Stimulated activated CD8-positive, alpha-beta memory T cell treated with anti-CD3 and anti-CD28 coated beads, Interleukin-15, amount 100 ng/mL, for 24 hours (primary cell): ENCODE measurements around the gene ITPKC.
"Not testable (repeated sequence)": the region's sequence is repeated elsewhere in the genome, so short reads cannot be mapped to it uniquely, and the experiment has no call there.

Source experiments
- DNase-seq: peaks from one replicate; pipeline ENCODE4 v3.0.0-alpha.2; 2020; ENCODE audit warnings: low read depth

Gene ITPKC

DNA sequence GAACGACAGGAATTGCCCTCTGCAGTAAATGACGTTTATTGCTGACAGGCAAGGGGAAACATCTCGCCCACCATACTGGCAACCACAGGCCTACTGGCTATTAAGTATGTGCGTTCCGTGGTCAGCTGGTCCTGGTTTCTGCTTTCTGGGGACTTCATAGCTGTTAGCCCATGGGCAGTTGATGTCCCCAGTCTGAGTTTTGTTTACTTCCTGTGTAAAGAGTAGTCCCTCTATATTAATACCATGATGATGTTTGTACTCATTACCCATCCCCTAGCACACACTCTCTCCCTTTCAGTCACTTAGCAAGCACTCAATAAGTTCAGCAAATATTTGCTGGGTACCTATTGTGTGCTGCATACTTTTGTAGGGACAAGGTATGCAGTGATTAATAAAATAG lies 52.0 kb downstream of the ITPKC start:
- DNase-seq, result no peak

DNA sequence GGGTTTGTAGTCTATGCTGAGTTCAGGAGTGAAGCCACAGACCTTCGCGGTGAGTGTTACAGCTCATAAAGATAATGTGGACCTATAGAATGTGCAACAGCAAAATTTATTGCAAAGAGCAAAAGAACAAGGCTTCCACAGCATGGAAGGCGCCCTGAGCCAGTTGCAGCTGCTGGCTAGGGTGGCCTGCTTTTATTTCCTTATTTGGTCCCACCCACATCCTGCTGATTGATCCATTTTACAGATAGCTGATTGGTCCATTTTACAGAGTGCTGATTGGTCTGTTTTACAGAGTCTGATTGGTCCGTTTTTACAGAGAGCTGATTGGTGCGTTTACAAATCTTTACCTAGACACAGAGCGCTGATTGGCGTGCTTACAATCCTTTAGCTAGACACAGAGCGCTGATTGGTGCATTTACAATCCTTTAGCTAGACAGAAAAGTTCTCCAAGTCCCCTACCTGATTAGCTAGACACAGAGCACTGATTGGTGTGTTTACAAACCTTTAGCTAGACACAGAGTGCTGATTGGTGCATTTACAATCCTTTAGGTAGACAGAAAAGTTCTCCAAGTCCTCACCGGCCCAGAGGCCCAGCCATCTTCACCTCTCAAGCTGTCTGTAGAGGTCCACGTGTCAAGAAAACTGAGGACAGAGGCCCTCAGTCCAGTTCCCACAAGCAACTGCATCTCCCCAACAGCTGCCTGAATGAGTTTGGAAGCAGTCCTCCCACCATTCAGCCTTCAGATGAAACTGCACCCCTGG lies 54.4 kb downstream of the ITPKC start:
- not testable (repeated sequence) for DNase-seq

DNA sequence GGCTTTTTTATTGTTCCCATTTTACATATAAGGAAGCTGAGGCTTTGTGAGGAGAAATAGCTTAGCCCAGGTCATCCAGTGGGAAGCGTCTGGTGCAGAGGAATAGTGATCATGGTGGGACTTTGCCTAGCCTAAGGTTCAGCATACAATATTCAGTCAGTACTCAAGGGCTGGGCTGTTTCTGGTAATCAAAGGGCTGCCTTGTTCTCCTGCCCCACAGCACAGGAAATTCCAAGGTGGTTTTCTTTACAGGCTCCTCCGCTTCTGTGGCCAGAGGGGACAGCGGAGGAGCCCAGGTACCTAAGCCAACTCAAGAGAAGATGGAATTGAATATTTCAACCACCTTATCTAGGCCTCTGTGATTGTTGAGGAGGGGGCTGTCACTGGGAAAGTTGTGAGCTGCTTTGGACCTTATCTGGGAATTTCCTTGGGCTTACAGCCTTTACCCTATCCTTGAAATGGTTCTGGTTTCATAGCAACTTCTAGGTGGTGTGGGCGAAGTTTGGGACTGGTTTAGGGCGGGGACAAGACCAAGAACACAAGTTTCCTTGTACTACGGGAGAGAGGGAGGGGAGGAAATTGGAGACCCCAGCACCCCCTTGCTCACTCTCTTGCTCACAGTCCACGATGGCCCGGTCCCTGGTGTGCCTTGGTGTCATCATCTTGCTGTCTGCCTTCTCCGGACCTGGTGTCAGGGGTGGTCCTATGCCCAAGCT lies 58.2 kb downstream of the ITPKC start, which contains the start of gene MIA:
MIA (plus strand) TSS at position 606 of the 716 bp plus-strand sequence; CDS start at position 628, 22 bp downstream.
- DNase-seq, result no peak

DNA sequence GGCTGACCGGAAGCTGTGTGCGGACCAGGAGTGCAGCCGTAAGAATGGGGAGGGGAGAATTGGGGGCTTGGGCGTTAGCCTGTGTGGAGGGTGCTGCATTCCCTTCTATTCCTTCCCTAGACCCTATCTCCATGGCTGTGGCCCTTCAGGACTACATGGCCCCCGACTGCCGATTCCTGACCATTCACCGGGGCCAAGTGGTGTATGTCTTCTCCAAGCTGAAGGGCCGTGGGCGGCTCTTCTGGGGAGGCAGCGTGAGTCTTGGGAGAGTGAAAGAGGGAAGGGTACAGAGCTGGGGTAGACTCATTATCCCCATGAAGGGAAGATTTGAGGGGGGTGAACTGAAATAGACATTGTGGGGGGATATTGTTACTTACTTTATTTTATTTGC lies 58.7 kb downstream of the ITPKC start:
- no peak for DNase-seq

DNA sequence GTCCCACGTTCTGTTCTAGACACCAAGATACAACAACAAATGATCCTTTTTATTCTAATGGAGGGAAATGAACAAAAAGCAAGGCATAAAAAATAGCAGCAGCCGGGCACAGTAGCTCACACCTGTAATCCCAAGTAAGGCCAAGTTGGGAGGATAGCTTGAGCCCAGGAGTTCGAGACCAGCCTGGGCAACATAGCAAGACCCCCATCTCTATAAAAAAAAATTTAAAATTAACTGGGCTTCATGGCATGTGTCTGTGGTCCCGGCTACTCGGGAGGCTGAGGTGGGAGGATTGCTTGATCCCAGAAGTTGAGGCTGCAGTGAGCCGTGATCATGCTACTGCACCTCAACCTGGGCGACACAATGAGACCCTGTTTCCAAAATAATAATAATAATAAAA lies 59.5 kb downstream of the ITPKC start:
- DNase-seq, result no peak

DNA sequence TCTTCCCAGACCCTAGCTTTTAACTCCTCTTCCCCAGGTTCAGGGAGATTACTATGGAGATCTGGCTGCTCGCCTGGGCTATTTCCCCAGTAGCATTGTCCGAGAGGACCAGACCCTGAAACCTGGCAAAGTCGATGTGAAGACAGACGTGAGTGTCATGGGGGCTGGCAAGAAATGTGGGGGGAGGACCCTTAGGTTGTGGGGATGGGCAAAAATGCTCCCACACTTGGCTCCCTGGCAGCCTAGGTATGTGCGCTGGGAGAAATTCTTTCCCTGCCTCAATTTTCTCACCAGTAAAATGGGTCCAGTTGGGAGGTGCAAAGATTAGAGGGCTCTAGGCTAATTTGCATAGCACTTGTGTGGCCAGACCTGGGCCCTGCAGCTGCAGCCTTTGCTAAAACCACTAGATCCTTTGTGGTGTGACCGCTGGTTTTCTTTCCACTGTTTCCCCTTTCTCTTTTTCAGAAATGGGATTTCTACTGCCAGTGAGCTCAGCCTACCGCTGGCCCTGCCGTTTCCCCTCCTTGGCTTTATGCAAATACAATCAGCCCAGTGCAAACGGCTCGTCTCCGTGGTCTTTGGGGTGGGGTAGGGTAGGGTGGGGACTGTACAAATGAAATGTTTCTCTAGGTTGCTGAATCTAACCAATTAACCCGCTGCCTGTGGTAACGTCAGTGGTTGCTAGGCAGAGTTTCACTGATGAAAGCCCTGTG lies 60.2 kb downstream of the ITPKC start:
- peak; percentile 50 for DNase-seq

DNA sequence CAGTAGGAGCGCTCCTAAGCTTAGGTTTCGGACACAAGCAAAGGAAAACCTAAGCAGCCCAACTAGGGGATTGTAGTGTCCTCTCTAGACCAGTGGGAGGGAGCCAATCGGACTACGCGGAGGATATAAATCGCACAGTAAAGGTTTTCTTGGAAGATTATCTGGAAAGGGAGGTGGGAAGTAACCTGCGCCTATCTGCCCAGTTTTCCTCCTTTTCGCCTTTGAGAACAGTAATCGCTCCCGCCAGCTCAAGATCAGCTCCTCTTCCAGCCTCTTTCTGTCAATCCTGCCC lies 60.7 kb downstream of the ITPKC start:
- DNase-seq, result no peak

DNA sequence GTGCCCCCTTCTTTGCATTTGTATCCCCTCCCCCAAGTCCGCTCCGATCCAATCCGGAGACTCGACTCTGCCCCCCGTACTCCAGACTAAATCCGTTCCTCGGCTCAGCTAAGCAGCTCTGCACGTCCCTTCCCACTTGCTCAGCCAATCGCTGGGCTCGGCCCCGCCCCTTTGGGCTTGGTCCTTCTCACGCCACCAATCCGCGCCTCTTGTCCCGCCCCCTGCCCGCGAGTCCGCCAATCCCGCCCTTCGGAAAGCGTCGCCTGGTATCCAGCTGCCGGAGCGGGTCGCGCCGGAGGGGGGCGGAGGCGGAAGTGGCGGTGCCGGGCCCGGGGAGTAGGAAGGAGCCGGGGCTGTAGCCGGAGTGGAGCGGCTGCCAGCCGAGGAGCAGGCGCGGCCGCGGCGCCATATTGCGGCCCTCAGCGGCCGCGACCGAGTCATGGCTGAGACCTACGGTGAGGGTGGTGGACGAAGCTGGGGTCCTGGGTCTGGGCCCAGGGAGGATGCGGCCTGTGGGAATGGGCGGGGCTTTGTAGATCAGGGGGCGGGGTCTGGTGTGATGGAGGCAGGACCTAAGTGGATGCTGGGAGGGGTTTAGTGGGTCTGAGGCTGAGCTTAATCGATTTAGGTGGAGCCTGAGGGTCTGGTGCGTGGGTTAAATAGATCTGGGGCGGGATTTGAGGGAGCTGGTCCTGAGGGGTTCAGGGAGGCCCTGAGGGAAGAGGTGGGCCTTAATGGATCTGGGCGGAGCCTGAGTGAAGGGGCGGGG lies 61.2 kb downstream of the ITPKC start, which contains the start of gene RAB4B:
RAB4B (plus strand) TSS at position 311 of the 769 bp plus-strand sequence; CDS start at position 440, 129 bp downstream.
- DNase-seq, result peak; percentile 94

DNA sequence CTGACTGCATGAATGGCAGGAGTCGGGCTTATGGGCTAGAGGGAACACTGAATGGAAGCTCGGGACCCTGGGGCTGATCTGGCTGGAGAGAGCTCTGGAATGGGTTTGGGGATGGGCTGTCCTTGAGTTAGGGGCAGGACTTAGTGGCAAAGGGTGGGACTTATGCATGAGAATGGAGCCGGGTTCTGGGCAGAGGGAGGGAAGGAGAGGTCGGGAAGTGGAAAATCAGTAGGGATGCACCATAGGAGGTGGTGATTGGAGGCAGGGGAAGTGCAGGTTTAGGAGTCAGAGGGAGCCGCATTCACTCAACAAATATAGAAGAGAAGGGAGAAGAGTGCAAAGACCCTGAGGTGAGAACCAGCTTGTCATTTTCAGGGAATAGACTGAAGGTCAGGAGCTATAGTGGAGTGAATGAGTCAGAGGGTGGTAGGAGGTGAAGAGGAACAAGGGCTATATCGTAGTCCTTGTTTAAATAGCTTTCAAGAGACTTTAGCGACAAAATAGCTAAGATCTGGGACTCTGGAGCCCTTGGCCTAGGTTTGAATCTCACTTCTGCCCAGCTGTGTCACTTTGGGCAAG lies 61.9 kb downstream of the ITPKC start:
- no peak for DNase-seq

DNA sequence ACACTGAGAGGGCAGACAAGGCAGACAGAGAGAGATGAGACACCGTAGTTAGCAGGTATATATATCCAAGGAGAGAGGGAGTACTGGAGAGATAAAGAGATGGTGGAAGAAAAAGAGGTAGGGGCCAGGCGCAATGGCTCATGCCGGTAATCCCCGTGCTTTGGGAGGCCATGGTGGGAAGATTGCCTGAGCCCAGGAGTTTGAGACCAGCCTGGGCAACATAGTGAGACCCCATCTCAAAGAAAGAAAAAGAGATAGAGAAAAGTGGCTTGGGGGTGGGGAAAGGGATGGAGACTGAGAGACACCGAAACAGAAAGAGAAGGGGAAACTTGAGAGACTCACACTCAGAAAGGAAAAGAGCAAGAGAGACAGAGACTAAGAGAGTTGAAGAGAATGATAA lies 63.7 kb downstream of the ITPKC start:
- no peak for DNase-seq

DNA sequence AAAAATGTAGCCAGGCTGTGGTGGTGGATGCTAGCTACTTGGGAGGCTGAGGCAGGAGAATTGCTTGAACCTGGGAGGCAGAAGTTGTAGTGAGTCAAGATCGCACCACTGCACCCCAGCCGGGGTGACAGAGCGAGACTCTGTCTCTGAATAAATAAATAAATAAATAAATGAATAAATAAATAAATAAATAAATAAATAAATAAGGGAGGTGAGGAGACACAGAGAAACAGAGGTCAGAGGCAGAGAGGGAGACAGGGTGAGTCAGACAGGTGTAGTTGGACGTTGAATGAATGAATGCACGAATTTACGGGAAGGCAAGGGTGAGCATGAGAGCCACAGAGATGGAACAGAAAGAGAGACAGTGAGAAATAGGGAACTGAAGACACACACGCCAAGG lies 64.2 kb downstream of the ITPKC start:
- DNase-seq, result no peak

DNA sequence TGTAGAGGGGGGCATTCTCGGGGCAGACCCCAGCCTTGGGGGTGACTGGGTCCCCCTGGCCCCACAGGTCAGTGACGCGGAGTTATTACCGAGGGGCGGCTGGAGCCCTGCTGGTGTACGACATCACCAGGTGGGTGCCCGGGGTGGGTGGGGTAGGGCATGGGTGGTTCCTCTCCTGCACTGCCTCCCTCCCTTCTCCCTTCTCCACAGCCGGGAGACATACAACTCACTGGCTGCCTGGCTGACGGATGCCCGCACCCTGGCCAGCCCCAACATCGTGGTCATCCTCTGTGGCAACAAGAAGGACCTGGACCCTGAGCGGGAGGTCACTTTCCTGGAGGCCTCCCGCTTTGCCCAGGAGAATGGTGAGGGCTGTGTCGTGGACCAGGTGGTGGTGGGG lies 66.8 kb downstream of the ITPKC start:
- DNase-seq, result no peak

DNA sequence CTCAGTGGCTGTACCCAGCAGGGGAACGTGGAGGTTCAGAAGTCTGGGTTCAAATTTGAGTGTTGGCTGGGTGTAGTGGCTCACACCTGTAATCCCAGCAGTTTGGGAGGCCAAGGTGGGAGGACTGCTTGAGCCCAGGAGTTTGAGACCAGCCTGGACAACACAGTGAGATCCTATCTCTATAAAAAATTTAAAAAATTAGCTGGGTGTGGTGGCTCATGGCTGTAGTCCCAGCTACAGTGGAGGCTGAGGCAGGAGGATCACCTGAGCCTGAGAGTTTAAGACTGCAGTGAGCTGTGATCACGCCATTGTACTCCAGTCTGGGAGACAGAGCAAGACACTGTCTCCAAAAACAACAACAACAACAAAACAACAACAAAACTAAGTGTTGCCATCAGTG lies 67.2 kb downstream of the ITPKC start:
- not testable (repeated sequence) for DNase-seq

DNA sequence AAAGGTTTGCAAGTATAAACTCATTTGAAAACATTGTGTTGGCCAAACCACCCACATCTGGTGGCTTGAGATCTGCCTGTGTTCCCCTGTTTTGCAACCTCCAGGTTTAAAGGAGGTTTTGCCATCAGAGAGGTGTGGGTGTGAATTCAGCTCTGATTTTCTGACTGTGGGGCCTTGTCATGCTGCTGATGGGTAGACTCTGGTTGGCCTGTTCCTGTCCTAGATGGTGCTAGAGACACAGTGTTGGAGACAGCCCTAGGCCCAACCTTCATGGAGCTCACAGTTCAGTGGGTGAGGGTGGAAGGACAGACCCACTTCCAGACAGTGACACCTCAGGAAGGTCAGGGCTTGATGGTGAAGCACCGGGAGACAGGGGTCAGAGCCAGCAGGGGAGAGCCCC lies 68.6 kb downstream of the ITPKC start:
- no peak for DNase-seq

DNA sequence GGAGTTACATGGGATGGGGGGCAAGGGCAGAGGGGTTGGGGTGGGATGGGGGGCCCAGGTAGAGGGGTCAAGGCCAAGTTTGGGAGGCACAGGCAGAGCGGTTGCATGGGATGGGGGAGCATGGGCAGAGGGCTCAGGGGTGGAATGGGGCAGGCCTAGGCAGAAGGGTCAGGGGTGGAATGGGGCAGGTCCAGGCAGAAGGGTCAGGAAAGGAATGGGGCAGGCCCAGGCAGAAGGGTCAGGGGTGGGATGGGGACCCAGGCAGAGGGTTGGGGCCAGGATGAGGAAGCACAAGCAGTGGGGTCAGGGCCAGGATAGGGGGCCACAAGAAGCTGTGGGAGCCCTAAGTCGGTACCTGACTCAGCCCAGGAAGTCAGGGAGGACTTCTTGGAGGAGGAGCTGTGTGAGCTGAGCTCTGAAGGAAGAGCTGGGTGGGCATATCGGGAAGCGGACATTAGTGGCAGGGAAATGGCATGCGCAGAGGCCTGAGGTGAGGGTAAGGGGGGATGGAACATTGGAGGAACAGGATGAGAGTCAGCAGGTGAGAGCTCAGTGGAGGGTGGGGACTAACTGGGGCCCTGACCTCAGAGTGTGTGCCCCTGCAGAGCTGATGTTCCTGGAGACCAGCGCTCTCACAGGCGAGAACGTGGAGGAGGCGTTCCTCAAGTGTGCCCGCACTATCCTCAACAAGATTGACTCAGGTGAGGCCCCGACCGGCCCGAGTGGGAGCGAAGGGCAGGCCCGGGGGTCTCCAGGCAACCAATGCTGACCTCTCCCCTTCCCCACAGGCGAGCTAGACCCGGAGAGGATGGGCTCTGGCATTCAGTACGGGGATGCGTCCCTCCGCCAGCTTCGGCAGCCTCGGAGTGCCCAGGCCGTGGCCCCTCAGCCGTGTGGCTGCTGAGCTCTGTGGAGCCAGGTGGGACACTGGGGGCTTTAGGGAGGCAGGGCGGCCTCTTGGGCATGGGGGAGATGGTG lies 69.4 kb downstream of the ITPKC start:
- no peak for DNase-seq
